B cell (primary cell): ENCODE measurements around the gene LHX2. TPM values are rescaled to one million over a fixed set of nuclear protein-coding genes. Genes with fewer than 3 reads are reported as not detected.

Source experiments
- ATAC-seq: fragments of 200-7000 bp; cut with Tn5 transposase; one replicate; pipeline ENCODE4 v1.10.0; 2021; ENCODE audit warnings: low read depth, mild to moderate bottlenecking, moderate number of reproducible peaks, moderate library complexity
- CTCF ChIA-PET: fragments of 350-600 bp; sonication (Branson Sonifier 250); formaldehyde crosslinking; loops from one replicate; lab custom pipeline; 2021; ENCODE audit warnings: antibody characterized with exemption, inconsistent platforms; lab: Charles Lee
- POLR2A ChIA-PET: fragments of 350-600 bp; sonication (Branson Sonifier 250); formaldehyde crosslinking; loops from one replicate; lab custom pipeline; 2021; ENCODE audit warnings: antibody characterized with exemption; lab: Charles Lee
- DNase-seq: peaks from one replicate; pipeline ENCODE4 v3.0.0; 2013
- H2AFZ ChIP-seq: 2 replicates; pipeline ENCODE4 v1.6.1; 2012; ENCODE audit warnings: mild to moderate bottlenecking, low read depth, low read length; ENCODE audit not compliant: insufficient read depth, poor library complexity, severe bottlenecking
- H3K27ac ChIP-seq, 2 donors: 1 replicate in 1 of 2; 2 replicates in 1 of 2; pipeline ENCODE4 v1.5.1; 2012 to 2013; ENCODE audit warnings: low read length in 2 of 2, mild to moderate bottlenecking in 2 of 2, moderate library complexity in 1 of 2
- H3K27me3 ChIP-seq, 4 experiments: fragments of 200-600 bp in 1 of 4; sonication (generic) in 1 of 4; replicated peaks in 1 of 4; 1 replicate in 2 of 4; 2 replicates in 2 of 4; pipeline versions ENCODE4 v1.6.1 to v1.7.0; 2013 to 2016; ENCODE audit warnings: low read length in 3 of 4, mild to moderate bottlenecking in 2 of 4, mixed read lengths in 1 of 4, moderate library complexity in 1 of 4; ENCODE audit not compliant: insufficient read depth in 4 of 4, control insufficient read depth in 3 of 4; ENCODE audit errors: control extremely low read depth in 1 of 4
- H3K36me3 ChIP-seq, 2 experiments: replicated peaks in 1 of 2; 1 replicate in 1 of 2; 2 replicates in 1 of 2; pipeline versions ENCODE4 v1.6.1 to v1.7.1; 2013; ENCODE audit warnings: low read length in 1 of 2; ENCODE audit not compliant: insufficient read depth in 2 of 2, control insufficient read depth in 1 of 2; ENCODE audit errors: control extremely low read depth in 1 of 2, extremely low read depth in 1 of 2
- H3K4me1 ChIP-seq, 2 donors: fragments of 200-600 bp in 1 of 2; sonication (generic) in 1 of 2; 1 replicate in 1 of 2; 2 replicates in 1 of 2; pipeline versions ENCODE4 v1.5.1 to v1.6.1; 2013 to 2017; ENCODE audit warnings: low read length in 2 of 2; ENCODE audit not compliant: control insufficient read depth in 2 of 2, insufficient read depth in 2 of 2
- H3K4me2 ChIP-seq: replicated peaks from 2 replicates; pipeline ENCODE3; 2012; ENCODE audit warnings: mild to moderate bottlenecking, low read depth, low read length; ENCODE audit not compliant: poor library complexity, severe bottlenecking
- H3K4me3 ChIP-seq, 5 experiments: fragments of 200-600 bp in 1 of 5; sonication (generic) in 1 of 5; 1 replicate in 3 of 5; 2 replicates in 2 of 5; pipeline versions ENCODE4 v1.5.1 to v1.7.0; 2011 to 2016; ENCODE audit warnings: low read length in 4 of 5, mild to moderate bottlenecking in 4 of 5, low read depth in 2 of 5, control low read depth in 1 of 5, moderate library complexity in 1 of 5; ENCODE audit not compliant: insufficient read depth in 1 of 5; ENCODE audit errors: control extremely low read depth in 1 of 5, extremely low read depth in 1 of 5
- H3K79me2 ChIP-seq: fragments of 200-600 bp; sonication (generic); one replicate; pipeline ENCODE4 v1.6.0; 2016; ENCODE audit warnings: low read length; ENCODE audit not compliant: control insufficient read depth, insufficient read depth
- H3K9ac ChIP-seq: fragments of 200-600 bp; sonication (generic); 2 replicates; pipeline ENCODE4 v1.6.1; 2017; ENCODE audit warnings: mild to moderate bottlenecking, low read length, moderate library complexity
- H3K9me3 ChIP-seq, 3 donors: one replicate each; pipeline versions ENCODE4 v1.6.1 to v1.7.1; 2013; ENCODE audit warnings: low read length in 2 of 3; ENCODE audit not compliant: control insufficient read depth in 2 of 3, insufficient read depth in 1 of 3; ENCODE audit errors: control extremely low read depth in 1 of 3
- H4K20me1 ChIP-seq: 2 replicates; pipeline ENCODE4 v1.6.0; 2012; ENCODE audit warnings: mild to moderate bottlenecking, low read length; ENCODE audit not compliant: insufficient read depth, control insufficient read depth, poor library complexity, severe bottlenecking
- H3K27ac Mint-ChIP-seq: one replicate; pipeline ENCODE4 v1.8.0; 2021; ENCODE audit warnings: mixed read lengths
- H3K27me3 Mint-ChIP-seq: one replicate; pipeline ENCODE4 v1.8.0; 2021; ENCODE audit warnings: mixed read lengths
- H3K4me1 Mint-ChIP-seq: one replicate; pipeline ENCODE4 v1.8.0; 2021; ENCODE audit warnings: mixed read lengths
- H3K4me3 Mint-ChIP-seq: one replicate; pipeline ENCODE4 v1.8.0; 2021; ENCODE audit warnings: mixed read lengths
- H3K9me3 Mint-ChIP-seq: one replicate; pipeline ENCODE4 v1.8.0; 2022; ENCODE audit warnings: mixed read lengths; ENCODE audit not compliant: insufficient read depth
- CTCF ChIP-seq: fragments of 200-600 bp; IDR thresholded peaks from one replicate; pipeline ENCODE4 v1.8.0; 2022; ENCODE audit warnings: antibody characterized with exemption, mild to moderate bottlenecking
- EZH2 ChIP-seq: IDR thresholded peaks from 2 replicates; pipeline ENCODE4 v1.6.1; 2012; ENCODE audit warnings: borderline replicate concordance, low read depth, mild to moderate bottlenecking, moderate library complexity, low read length; ENCODE audit not compliant: insufficient read depth, poor library complexity, severe bottlenecking
- WGBS: methylation state at CpG from one replicate; pipeline ENCODE4 v1.1.5; 2013; ENCODE audit warnings: missing lambda C conversion rate; ENCODE audit not compliant: insufficient coverage; 5-methylcytosine and 5-hydroxymethylcytosine counted together
- intact Hi-C: fragments of 100-400 bp; cut with micrococcal nuclease; formaldehyde crosslinking; loops from one replicate; pipeline ENCODE4 v1.10.0; 2022
- polyA plus RNA-seq: library from polyadenylated mRNA; depleted of rRNA; stranded (reverse); fragments of >200 nt; gene quantifications from 2 replicates; pipeline ENCODE4 v1.2.3, GENCODE V29; 2012
- total RNA-seq, 2 donors: library from RNA; stranded (reverse); fragments of 120-200 nt in 1 of 2; gene quantifications; 1 replicate in 1 of 2; 2 replicates in 1 of 2; pipeline versions ENCODE4 v1.2.3 to v1.2.4, GENCODE V29; 2013 to 2022

Gene LHX2
- total and polyA plus RNA-seq, 2 donors (not counting 1 experiment from before 2014, with no cell fraction given): 0.66 TPM; not detected in 1

- ChIA-PET POLR2A (interaction anchor here (0.6 kb wide), 1 partner anchor 157 kb away, joined by 6 read pairs; no protein-coding TSS in a partner anchor), CTCF (interaction anchor here (0.5 to 3.9 kb wide), 17 partner anchors 10 to 686 kb away, joined by 3 to 80 read pairs (median 4); partner anchors contain the start of gene LHX2)
- peak; percentile 32 for ATAC-seq
- Histone ChIP-seq H3K4me3 (peak overlapping the region in 3 of 5 experiments; percentile 36 to 60 (median 52)), H3K9ac (peak overlapping the region; percentile 60), H3K27me3 (peaks cover 0 to 55% (median 26%) of the 10 kb centered on the region in 4 experiments), H3K4me2 (peak overlapping the region; percentile 94), H3K4me1 (peaks cover 17 to 18% of the 10 kb centered on the region in 2 donors), H3K36me3 (no peaks in the 10 kb centered on the region), H3K79me2 (no peaks in the 10 kb centered on the region), H3K9me3 (peaks cover 0 to 6% (median 0%) of the 10 kb centered on the region in 3 donors), H4K20me1 (no peaks in the 10 kb centered on the region), H2AFZ (peak overlapping the region; percentile 38), H3K27ac (no peak overlapping the region)
- no peak for DNase-seq
- peaks cover 43% of the 10 kb centered on the region for H3K27me3 Mint-ChIP-seq
- intact Hi-C loops: loop anchor here (2.0 kb wide), 1 partner anchor 638 kb away; no protein-coding TSS in a partner anchor
- TF ChIP-seq EZH2 (no peak), CTCF (no peak)
- peaks cover 23% of the 10 kb centered on the region for H3K4me1 Mint-ChIP-seq
- 25% methylated on average over 16 of the region's 21 CpGs for WGBS
- H3K9me3 Mint-ChIP-seq: no peaks in the 10 kb centered on the region
- no peak overlapping the region for H3K27ac Mint-ChIP-seq
- peak overlapping the region; percentile 70 for H3K4me3 Mint-ChIP-seq
Observed at GRCh38 chr9:124040186-124040931, 28.8 kb downstream of the LHX2 start.
